ENCODE data around the gene ACSM2B. TPM values are rescaled to one million over a fixed set of nuclear protein-coding genes. Genes with fewer than 3 reads are reported as not detected.
"Not testable (repeated sequence)": the region's sequence is repeated elsewhere in the genome, so short reads cannot be mapped to it uniquely, and the experiment has no call there.

Gene ACSM2B
- polyA plus RNA-seq, 2 of the 4 experiments (the other 2 are of a cell fraction) = not detected

- POLR2A ChIA-PET = no interaction called here
- no CpG with 5 or more reads among the region's 1 CpG for WGBS (ENCODE audit: missing lambda C conversion rate)
Measured at GRCh38 chr16:20504418-20504817, 71.7 kb downstream of the ACSM2B start.

GRCh38 chr16:20491448-20491847, 84.7 kb downstream of the ACSM2B start:
- H3K4me1 ChIP-seq; ATAC-seq; H3K9me3 ChIP-seq; FAIRE-seq; H3K4me3 ChIP-seq; H3K4me2 ChIP-seq; H3K27ac ChIP-seq; DNase-seq (ENCODE audit: low read depth in 1 of 2, low spot score in 1 of 2); POLR2A ChIA-PET; CTCF ChIA-PET: not testable (repeated sequence)
- no CpG with 5 or more reads among the region's 11 CpGs for WGBS (ENCODE audit: missing lambda C conversion rate)

More at GRCh38 chr16:20504418-20504817, 71.7 kb downstream of the ACSM2B start:
- CTCF ChIA-PET = no interaction called here
- Histone ChIP-seq H3K9me3 (0 out of 3 replicates have a peak, but pooled peaks cover 4% of the 10 kb centered on the region), H3K4me2 (no peak overlapping the region), H3K4me3 (no peak overlapping the region), H3K4me1 (no peaks in the 10 kb centered on the region), H3K27ac (no peak overlapping the region)
- ATAC-seq (no peak), FAIRE-seq (no peak), DNase-seq (ENCODE audit: low read depth in 1 of 2, low spot score in 1 of 2) (no peak)
- no peak for TF ChIP-seq HMGXB4 (CRISPR knock-in tag; IDR thresholded peaks at IDR 0.05; ENCODE audit: borderline replicate concordance)
- no peak for TF ChIP-seq JUNB (IDR thresholded peaks at IDR 0.05)
- no peak for TF ChIP-seq HDAC2 (IDR thresholded peaks at IDR 0.05)

- FAIRE-seq; DNase-seq (ENCODE audit: low read depth in 1 of 2, low spot score in 1 of 2); H3K9me3 ChIP-seq; ATAC-seq; CTCF ChIA-PET; POLR2A ChIA-PET; H3K4me3 ChIP-seq; H3K27ac ChIP-seq; H3K4me2 ChIP-seq; H3K4me1 ChIP-seq: not testable (repeated sequence)
- WGBS (ENCODE audit: missing lambda C conversion rate) = no CpG with 5 or more reads among the region's 3 CpGs
Measured at GRCh38 chr16:20490994-20491393, 85.2 kb downstream of the ACSM2B start.

Small RNA genes within 50 kb of the gene (small RNA-seq; reads per million reads assigned to genes)
- gene AC141273.3 = 0 reads per million in 6 experiments

Other genes with a start within 250 kb of the ACSM2B start
- not detected in 2 replicates for gene GP2, start 248.9 kb downstream of the ACSM2B start, polyA plus RNA-seq (2011; rRNA removed)
- not detected in 3 replicates for gene GP2, start 248.9 kb downstream of the ACSM2B start, polyA plus RNA-seq (2017; fragmentation: RNase III; extraction: RNeasy Plus Mini Kit Qiagen cat#74134 plus additional on column Dnase treatment)
- not detected in 2 replicates for gene UMOD, start 223.7 kb downstream of the ACSM2B start, polyA plus RNA-seq (2011; rRNA removed)
- gene UMOD, start 223.7 kb downstream of the ACSM2B start, polyA plus RNA-seq (2017; fragmentation: RNase III; extraction: RNeasy Plus Mini Kit Qiagen cat#74134 plus additional on column Dnase treatment) = not detected in 3 replicates
- not detected in 2 replicates for gene PDILT, start 171.6 kb downstream of the ACSM2B start, polyA plus RNA-seq (2011; rRNA removed)
- gene PDILT, start 171.6 kb downstream of the ACSM2B start, polyA plus RNA-seq (2017; fragmentation: RNase III; extraction: RNeasy Plus Mini Kit Qiagen cat#74134 plus additional on column Dnase treatment) = not detected in 3 replicates
- gene ACSM5, start 166.8 kb downstream of the ACSM2B start, polyA plus RNA-seq (2011; rRNA removed) = not detected in 2 replicates
- gene ACSM5, start 166.8 kb downstream of the ACSM2B start, polyA plus RNA-seq (2017; fragmentation: RNase III; extraction: RNeasy Plus Mini Kit Qiagen cat#74134 plus additional on column Dnase treatment) = not detected in 3 replicates
- not detected in 2 replicates for gene ACSM2A, start 124.8 kb downstream of the ACSM2B start, polyA plus RNA-seq (2011; rRNA removed)
- gene ACSM2A, start 124.8 kb downstream of the ACSM2B start, polyA plus RNA-seq (2017; fragmentation: RNase III; extraction: RNeasy Plus Mini Kit Qiagen cat#74134 plus additional on column Dnase treatment) = not detected in 3 replicates
- not detected in 2 replicates for gene ACSM1, start 121.3 kb upstream of the ACSM2B start, polyA plus RNA-seq (2011; rRNA removed)
- gene ACSM1, start 121.3 kb upstream of the ACSM2B start, polyA plus RNA-seq (2017; fragmentation: RNase III; extraction: RNeasy Plus Mini Kit Qiagen cat#74134 plus additional on column Dnase treatment) = not detected in 3 replicates
- gene THUMPD1, start 165.5 kb upstream of the ACSM2B start, polyA plus RNA-seq (2011; rRNA removed) = 30.0 and 47.7 TPM in 2 replicates
- gene THUMPD1, start 165.5 kb upstream of the ACSM2B start, polyA plus RNA-seq (2017; fragmentation: RNase III; extraction: RNeasy Plus Mini Kit Qiagen cat#74134 plus additional on column Dnase treatment) = 25.9 to 27.8 TPM (median 27.8 TPM) in 3 replicates
- 15.7 and 17.8 TPM in 2 replicates for gene ACSM3, start 187.6 kb upstream of the ACSM2B start, polyA plus RNA-seq (2011; rRNA removed)
- 2.9 to 3.3 TPM (median 3.1 TPM) in 3 replicates for gene ACSM3, start 187.6 kb upstream of the ACSM2B start, polyA plus RNA-seq (2017; fragmentation: RNase III; extraction: RNeasy Plus Mini Kit Qiagen cat#74134 plus additional on column Dnase treatment)
- 21.0 and 25.1 TPM in 2 replicates for gene ERI2, start 230.1 kb upstream of the ACSM2B start, polyA plus RNA-seq (2011; rRNA removed)
- 14.4 to 19.3 TPM (median 15.9 TPM) in 3 replicates for gene ERI2, start 230.1 kb upstream of the ACSM2B start, polyA plus RNA-seq (2017; fragmentation: RNase III; extraction: RNeasy Plus Mini Kit Qiagen cat#74134 plus additional on column Dnase treatment)
- gene REXO5, start 230.2 kb upstream of the ACSM2B start, polyA plus RNA-seq (2011; rRNA removed) = 5.1 and 5.2 TPM in 2 replicates
- gene REXO5, start 230.2 kb upstream of the ACSM2B start, polyA plus RNA-seq (2017; fragmentation: RNase III; extraction: RNeasy Plus Mini Kit Qiagen cat#74134 plus additional on column Dnase treatment) = 3.8 to 4.2 TPM (median 4.0 TPM) in 3 replicates

Measured in A549 (cell line).